K562 (cell line): ENCODE measurements around the gene PSD2. TPM values are rescaled to one million over a fixed set of nuclear protein-coding genes. Genes with fewer than 3 reads are reported as not detected.

ENCODE experiments used
- C11orf30 ChIP-seq: fragments of 450-650 bp; IDR thresholded peaks from 2 replicates; pipeline ENCODE4 v1.6.1; 2016; ENCODE audit warnings: low read depth, mild to moderate bottlenecking
- CBX2 ChIP-seq: fragments of 200-600 bp; sonication (generic); IDR thresholded peaks from one replicate; pipeline ENCODE4 v1.6.1; 2012; ENCODE audit warnings: mild to moderate bottlenecking, low read length, inconsistent platforms; ENCODE audit not compliant: insufficient read depth, poor library complexity, severe bottlenecking
- EHMT2 ChIP-seq: fragments of 450-650 bp; IDR thresholded peaks from 2 replicates; pipeline ENCODE4 v1.6.1; 2018; ENCODE audit warnings: antibody characterized with exemption
- ESRRB ChIP-seq: fragments of 250-450 bp; sonication (Bioruptor Pico); IDR thresholded peaks from 2 replicates; pipeline ENCODE4 v1.5.0; 2020; ENCODE audit warnings: mild to moderate bottlenecking, moderate library complexity, borderline replicate concordance
- ETS1 ChIP-seq: conservative IDR thresholded peaks from 2 replicates; pipeline ENCODE4 v1.6.1; 2011; ENCODE audit warnings: low read depth, mild to moderate bottlenecking, low read length; ENCODE audit not compliant: control insufficient read depth
- FOXO4 ChIP-seq: fragments of 450-650 bp; formaldehyde crosslinking; IDR thresholded peaks from 2 replicates; pipeline ENCODE4 v1.4.0; 2020; ENCODE audit warnings: mild to moderate bottlenecking, moderate library complexity
- GABPB1 ChIP-seq: sonication (generic); formaldehyde crosslinking; IDR thresholded peaks from 2 replicates; pipeline ENCODE4 v1.8.0; 2022; ENCODE audit warnings: mild to moderate bottlenecking, missing genetic modification reagents
- GABPB2 ChIP-seq: fragments of 250-450 bp; sonication (Bioruptor Pico); conservative IDR thresholded peaks from 2 replicates; pipeline ENCODE4 v1.5.1; 2021; ENCODE audit warnings: mild to moderate bottlenecking
- HSF4 ChIP-seq: fragments of 250-450 bp; sonication (Bioruptor Pico); IDR thresholded peaks from 2 replicates; pipeline ENCODE4 v2.1.2; 2022; ENCODE audit warnings: mild to moderate bottlenecking, moderate library complexity, borderline replicate concordance
- JUND ChIP-seq, 2 experiments: IDR thresholded peaks; 2 replicates in 1 of 2; 3 replicates in 1 of 2; pipeline ENCODE4 v1.6.1; 2011; ENCODE audit warnings: borderline replicate concordance in 2 of 2, low read depth in 2 of 2, low read length in 2 of 2, improper control_type of control experiment in 1 of 2, missing biosample characterization in 1 of 2, missing genetic modification characterization in 1 of 2, missing genetic modification reagents in 1 of 2
- LCOR ChIP-seq: sonication (generic); formaldehyde crosslinking; IDR thresholded peaks from 2 replicates; pipeline ENCODE4 v1.8.0; 2022; ENCODE audit warnings: mild to moderate bottlenecking, missing genetic modification reagents
- MAZ ChIP-seq, 2 experiments: fragments of 450-650 bp in 1 of 2; sonication (generic) in 1 of 2; formaldehyde crosslinking; IDR thresholded peaks in 1 of 2; conservative IDR thresholded peaks in 1 of 2; 2 replicates each; pipeline versions ENCODE4 v1.4.0 to v1.5.0; 2020; ENCODE audit warnings: mild to moderate bottlenecking in 1 of 2, missing genetic modification reagents in 1 of 2
- MIER1 ChIP-seq: fragments of 450-650 bp; IDR thresholded peaks from 2 replicates; pipeline ENCODE4 v1.6.1; 2016; ENCODE audit warnings: antibody characterized with exemption, mild to moderate bottlenecking, low read depth
- NCOA6 ChIP-seq: fragments of 450-650 bp; IDR thresholded peaks from 2 replicates; pipeline ENCODE4 v1.6.1; 2017; ENCODE audit warnings: mild to moderate bottlenecking
- OTX1 ChIP-seq: fragments of 450-650 bp; formaldehyde crosslinking; IDR thresholded peaks from 2 replicates; pipeline ENCODE4 v1.4.0; 2022; ENCODE audit warnings: mild to moderate bottlenecking
- PHF20 ChIP-seq: fragments of 450-650 bp; IDR thresholded peaks from 2 replicates; pipeline ENCODE4 v1.6.1; 2018; ENCODE audit not compliant: partially characterized antibody
- PPARD ChIP-seq: fragments of 250-450 bp; sonication (Bioruptor Pico); IDR thresholded peaks from 2 replicates; pipeline ENCODE4 v1.8.0; 2022; ENCODE audit warnings: inconsistent platforms, mild to moderate bottlenecking, moderate library complexity
- PRMT5 ChIP-seq: sonication (generic); formaldehyde crosslinking; IDR thresholded peaks from 2 replicates; pipeline ENCODE4 v1.5.0; 2020; ENCODE audit warnings: missing genetic modification reagents
- RBM17 ChIP-seq: fragments of 200-400 bp; formaldehyde crosslinking; IDR thresholded peaks from 2 replicates; pipeline ENCODE4 v1.6.1; 2017; ENCODE audit warnings: low read depth, mild to moderate bottlenecking, low read length, borderline replicate concordance
- SETDB1 ChIP-seq: IDR thresholded peaks from one replicate; pipeline ENCODE4 v1.6.1; 2012; ENCODE audit warnings: low read length, control low read depth, inconsistent platforms
- SP1 ChIP-seq: sonication (generic); formaldehyde crosslinking; IDR thresholded peaks from 2 replicates; pipeline ENCODE4 v1.8.1; 2022; ENCODE audit warnings: mild to moderate bottlenecking, missing genetic modification reagents
- SP2 ChIP-seq: IDR thresholded peaks from 2 replicates; pipeline ENCODE4 v1.6.1; 2011; ENCODE audit warnings: mild to moderate bottlenecking, low read depth, low read length, moderate library complexity; ENCODE audit not compliant: poor library complexity, severe bottlenecking; ENCODE audit errors: extremely low read depth
- ZNF277 ChIP-seq: fragments of 250-450 bp; sonication (Bioruptor Pico); IDR thresholded peaks from 2 replicates; pipeline ENCODE4 v1.8.0; 2022; ENCODE audit warnings: inconsistent platforms, mild to moderate bottlenecking, moderate library complexity, borderline replicate concordance
- ZNF408 ChIP-seq: fragments of 250-450 bp; sonication (Bioruptor Pico); IDR thresholded peaks from 2 replicates; pipeline ENCODE4 v1.4.0; 2020; ENCODE audit warnings: low read depth, mild to moderate bottlenecking, moderate library complexity
- ZNF79 ChIP-seq: fragments of 250-450 bp; sonication (Bioruptor Pico); IDR thresholded peaks from 2 replicates; pipeline ENCODE4 v1.4.0; 2020; ENCODE audit warnings: low read depth, mild to moderate bottlenecking, moderate library complexity
- polyA plus RNA-seq, 8 experiments: library from polyadenylated mRNA; depleted of rRNA in 4 of 8; stranded (reverse) in 5 of 8; unstranded in 3 of 8; fragments of >200 nt; fragmentation: Nextera tagmentation in 2 of 8; fragmentation: Illumina TruSeq in 1 of 8; extraction: Ambion mirVana in 2 of 8; extraction: Trizol in 1 of 8; gene quantifications; 2 replicates each; pipeline versions ENCODE4 v1.2.1 to v1.2.3, GENCODE V29; 2011 to 2014; ENCODE audit warnings: inconsistent platforms in 1 of 8, missing spikeins in 1 of 8
- total RNA-seq, 7 experiments: library from RNA; depleted of rRNA in 6 of 7; stranded (reverse); fragments of >200 nt in 6 of 7; fragmentation: Illumina TruSeq in 2 of 7; extraction: Trizol in 2 of 7; gene quantifications; 2 replicates each; pipeline versions ENCODE4 v1.2.1 to v1.2.3, GENCODE V29; 2011 to 2021; ENCODE audit warnings: low replicate concordance in 1 of 7

PSD2 gene
- total and polyA plus RNA-seq, 9 of the 15 experiments (the other 6 are each of a cell fraction or from before 2014, with no cell fraction given): 0.01 to 0.09 (median 0.04) TPM; not detected in 4

- TF ChIP-seq ZNF277 (CRISPR knock-in tag) (no peak), RBM17 (no peak), PHF20 (no peak), ZNF408 (CRISPR knock-in tag) (no peak), GABPB1 (no peak; the same call in 1 of the 2 replicates), ZNF79 (CRISPR knock-in tag) (no peak), GABPB2 (CRISPR knock-in tag) (no peak), SETDB1 (no peak), JUND (IDR thresholded peaks at IDR 0.05; ENCODE audit: borderline replicate concordance, low read depth, low read length) (no peak), JUND (tag; IDR thresholded peaks at IDR 0.05; ENCODE audit: borderline replicate concordance, low read depth, low read length) (no peak), MAZ (CRISPR knock-in tag; conservative IDR thresholded peaks at IDR 0.05 in 1 of 2, IDR thresholded peaks at IDR 0.05 in 1 of 2) (0 out of 4 replicates have a peak, but pooled peaks of 1 of the 2 experiments have one; percentile 19), ESRRB (CRISPR knock-in tag) (no peak), SP1 (peak; percentile 48; the same call in 1 of the 2 replicates), CBX2 (no peak), MIER1 (peak; percentile 91), LCOR (CRISPR knock-in tag) (no peak), C11orf30 (no peak), PPARD (CRISPR knock-in tag) (no peak), PRMT5 (CRISPR knock-in tag) (peak; percentile 79; the same call in 1 of the 2 replicates), FOXO4 (CRISPR knock-in tag) (no peak), NCOA6 (no peak), EHMT2 (peak; percentile 93), HSF4 (no peak), OTX1 (no peak), ETS1 (no peak), SP2 (no peak)
These were observed 13.1 kb downstream of the PSD2 start (continued) for GRCh38 chr5:139808481-139809330.
